ENCODE data around the gene AP4B1.

AP4B1 gene

GRCh38 chr1:113942527-113942926 is 37.9 kb upstream of the AP4B1 start:
- no peak for DNase-seq (ENCODE audit: low read depth)
- Histone ChIP-seq H3K36me3 (ENCODE audit: control insufficient read depth, insufficient read depth, low read length, severe bottlenecking) (peaks cover 19% of the 10 kb centered on the region), H3K27me3 (replicated peaks; ENCODE audit: control insufficient read depth, insufficient read depth, low read length) (no peaks in the 10 kb centered on the region), H3K9me3 (ENCODE audit: control insufficient read depth, low read length) (no peaks in the 10 kb centered on the region), H3K4me1 (ENCODE audit: control insufficient read depth, insufficient read depth, low read length) (peaks cover 32% of the 10 kb centered on the region), H3K4me3 (ENCODE audit: low read length) (no peak overlapping the region), H3K9ac (ENCODE audit: low read length) (no peak overlapping the region)

- DNase-seq (ENCODE audit: low read depth) = no peak
Observed at GRCh38 chr1:113941245-113941559, 36.6 kb upstream of the AP4B1 start.

GRCh38 chr1:113940365-113941244 is 36.0 kb upstream of the AP4B1 start:
- H3K36me3 ChIP-seq (ENCODE audit: control insufficient read depth, insufficient read depth, low read length, severe bottlenecking) = peaks cover 19% of the 10 kb centered on the region
- no peaks in the 10 kb centered on the region for H3K9me3 ChIP-seq (ENCODE audit: control insufficient read depth, low read length)
- no peaks in the 10 kb centered on the region for H3K27me3 ChIP-seq (replicated peaks; ENCODE audit: control insufficient read depth, insufficient read depth, low read length)
- no peak for DNase-seq (ENCODE audit: low read depth)
- H3K9ac ChIP-seq (ENCODE audit: low read length) = no peak overlapping the region
- H3K4me3 ChIP-seq (ENCODE audit: low read length) = no peak overlapping the region
- H3K4me1 ChIP-seq (ENCODE audit: control insufficient read depth, insufficient read depth, low read length) = peaks cover 25% of the 10 kb centered on the region

More at GRCh38 chr1:113941245-113941559, 36.6 kb upstream of the AP4B1 start:
- no peaks in the 10 kb centered on the region for H3K27me3 ChIP-seq (replicated peaks; ENCODE audit: control insufficient read depth, insufficient read depth, low read length)
- no peak overlapping the region for H3K4me3 ChIP-seq (ENCODE audit: low read length)
- H3K36me3 ChIP-seq (ENCODE audit: control insufficient read depth, insufficient read depth, low read length, severe bottlenecking) = peaks cover 19% of the 10 kb centered on the region
- H3K4me1 ChIP-seq (ENCODE audit: control insufficient read depth, insufficient read depth, low read length) = peaks cover 25% of the 10 kb centered on the region
- no peaks in the 10 kb centered on the region for H3K9me3 ChIP-seq (ENCODE audit: control insufficient read depth, low read length)
- no peak overlapping the region for H3K9ac ChIP-seq (ENCODE audit: low read length)

GRCh38 chr1:113938192-113938591 is 33.6 kb upstream of the AP4B1 start:
- Histone ChIP-seq H3K27me3 (replicated peaks; ENCODE audit: control insufficient read depth, insufficient read depth, low read length) (no peaks in the 10 kb centered on the region), H3K9ac (ENCODE audit: low read length) (no peak overlapping the region), H3K4me1 (ENCODE audit: control insufficient read depth, insufficient read depth, low read length) (peaks cover 19% of the 10 kb centered on the region), H3K9me3 (ENCODE audit: control insufficient read depth, low read length) (no peaks in the 10 kb centered on the region), H3K4me3 (ENCODE audit: low read length) (no peak overlapping the region), H3K36me3 (ENCODE audit: control insufficient read depth, insufficient read depth, low read length, severe bottlenecking) (peaks cover 13% of the 10 kb centered on the region)
- no peak for DNase-seq (ENCODE audit: low read depth)

GRCh38 chr1:113937146-113937545 is 32.5 kb upstream of the AP4B1 start:
- Histone ChIP-seq H3K27me3 (replicated peaks; ENCODE audit: control insufficient read depth, insufficient read depth, low read length) (no peaks in the 10 kb centered on the region), H3K9ac (ENCODE audit: low read length) (no peak overlapping the region), H3K4me1 (ENCODE audit: control insufficient read depth, insufficient read depth, low read length) (peaks cover 10% of the 10 kb centered on the region), H3K36me3 (ENCODE audit: control insufficient read depth, insufficient read depth, low read length, severe bottlenecking) (peaks cover 13% of the 10 kb centered on the region), H3K4me3 (ENCODE audit: low read length) (no peak overlapping the region), H3K9me3 (ENCODE audit: control insufficient read depth, low read length) (no peaks in the 10 kb centered on the region)
- no peak for DNase-seq (ENCODE audit: low read depth)

- no peaks in the 10 kb centered on the region for H3K27me3 ChIP-seq (replicated peaks; ENCODE audit: control insufficient read depth, insufficient read depth, low read length)
- H3K4me3 ChIP-seq (ENCODE audit: low read length) = no peak overlapping the region
- no peaks in the 10 kb centered on the region for H3K9me3 ChIP-seq (ENCODE audit: control insufficient read depth, low read length)
- H3K4me1 ChIP-seq (ENCODE audit: control insufficient read depth, insufficient read depth, low read length) = peaks cover 22% of the 10 kb centered on the region
- DNase-seq (ENCODE audit: low read depth) = no peak
- H3K36me3 ChIP-seq (ENCODE audit: control insufficient read depth, insufficient read depth, low read length, severe bottlenecking) = peaks cover 7% of the 10 kb centered on the region
- H3K9ac ChIP-seq (ENCODE audit: low read length) = no peak overlapping the region
Observed at GRCh38 chr1:113935970-113936369, 31.4 kb upstream of the AP4B1 start.

- no peaks in the 10 kb centered on the region for H3K36me3 ChIP-seq (ENCODE audit: control insufficient read depth, insufficient read depth, low read length, severe bottlenecking)
- no peaks in the 10 kb centered on the region for H3K27me3 ChIP-seq (replicated peaks; ENCODE audit: control insufficient read depth, insufficient read depth, low read length)
- no peak for DNase-seq (ENCODE audit: low read depth)
- peaks cover 27% of the 10 kb centered on the region for H3K4me1 ChIP-seq (ENCODE audit: control insufficient read depth, insufficient read depth, low read length)
- H3K9ac ChIP-seq (ENCODE audit: low read length) = no peak overlapping the region
- no peaks in the 10 kb centered on the region for H3K9me3 ChIP-seq (ENCODE audit: control insufficient read depth, low read length)
- no peak overlapping the region for H3K4me3 ChIP-seq (ENCODE audit: low read length)
Observed at GRCh38 chr1:113935176-113935575, 30.6 kb upstream of the AP4B1 start.

GRCh38 chr1:113934511-113935055 is 30.0 kb upstream of the AP4B1 start:
- no peak overlapping the region for H3K4me3 ChIP-seq (ENCODE audit: low read length)
- no peaks in the 10 kb centered on the region for H3K27me3 ChIP-seq (replicated peaks; ENCODE audit: control insufficient read depth, insufficient read depth, low read length)
- no peaks in the 10 kb centered on the region for H3K9me3 ChIP-seq (ENCODE audit: control insufficient read depth, low read length)
- DNase-seq (ENCODE audit: low read depth) = no peak
- no peak overlapping the region for H3K9ac ChIP-seq (ENCODE audit: low read length)
- no peaks in the 10 kb centered on the region for H3K36me3 ChIP-seq (ENCODE audit: control insufficient read depth, insufficient read depth, low read length, severe bottlenecking)
- H3K4me1 ChIP-seq (ENCODE audit: control insufficient read depth, insufficient read depth, low read length) = peaks cover 21% of the 10 kb centered on the region

GRCh38 chr1:113934006-113934405 is 29.4 kb upstream of the AP4B1 start:
- Histone ChIP-seq H3K9me3 (ENCODE audit: control insufficient read depth, low read length) (no peaks in the 10 kb centered on the region), H3K4me3 (ENCODE audit: low read length) (no peak overlapping the region), H3K9ac (ENCODE audit: low read length) (no peak overlapping the region), H3K36me3 (ENCODE audit: control insufficient read depth, insufficient read depth, low read length, severe bottlenecking) (no peaks in the 10 kb centered on the region), H3K27me3 (replicated peaks; ENCODE audit: control insufficient read depth, insufficient read depth, low read length) (no peaks in the 10 kb centered on the region), H3K4me1 (ENCODE audit: control insufficient read depth, insufficient read depth, low read length) (peaks cover 18% of the 10 kb centered on the region)
- DNase-seq (ENCODE audit: low read depth) = no peak

- no peaks in the 10 kb centered on the region for H3K9me3 ChIP-seq (ENCODE audit: control insufficient read depth, low read length)
- H3K27me3 ChIP-seq (replicated peaks; ENCODE audit: control insufficient read depth, insufficient read depth, low read length) = no peaks in the 10 kb centered on the region
- H3K36me3 ChIP-seq (ENCODE audit: control insufficient read depth, insufficient read depth, low read length, severe bottlenecking) = no peaks in the 10 kb centered on the region
- H3K4me1 ChIP-seq (ENCODE audit: control insufficient read depth, insufficient read depth, low read length) = peaks cover 28% of the 10 kb centered on the region
- H3K9ac ChIP-seq (ENCODE audit: low read length) = peak overlapping the region; percentile 25
- peak; percentile 73 for DNase-seq (ENCODE audit: low read depth)
- H3K4me3 ChIP-seq (ENCODE audit: low read length) = peak overlapping the region; percentile 93
Observed at GRCh38 chr1:113931451-113931851, 26.9 kb upstream of the AP4B1 start.

- peaks cover 28% of the 10 kb centered on the region for H3K4me1 ChIP-seq (ENCODE audit: control insufficient read depth, insufficient read depth, low read length)
- no peaks in the 10 kb centered on the region for H3K36me3 ChIP-seq (ENCODE audit: control insufficient read depth, insufficient read depth, low read length, severe bottlenecking)
- peak; percentile 71 for DNase-seq (ENCODE audit: low read depth)
- H3K4me3 ChIP-seq (ENCODE audit: low read length) = peak overlapping the region; percentile 93
- no peaks in the 10 kb centered on the region for H3K9me3 ChIP-seq (ENCODE audit: control insufficient read depth, low read length)
- no peaks in the 10 kb centered on the region for H3K27me3 ChIP-seq (replicated peaks; ENCODE audit: control insufficient read depth, insufficient read depth, low read length)
- H3K9ac ChIP-seq (ENCODE audit: low read length) = peak overlapping the region; percentile 93
Observed at GRCh38 chr1:113930499-113931161, 26.0 kb upstream of the AP4B1 start.

Data from adipocyte (in vitro differentiated cells).